Osteoblast (primary cell): Measurements from ENCODE around the gene MACROH2A1. TPM values are rescaled to one million over a fixed set of nuclear protein-coding genes. Genes with fewer than 3 reads are reported as not detected.

ENCODE experiments used
- DNase-seq: peaks from one replicate; pipeline ENCODE4 v3.0.0; 2011; ENCODE audit warnings: low spot score, mixed read lengths; ENCODE audit not compliant: insufficient read length; ENCODE audit errors: missing footprints
- H2AFZ ChIP-seq: 2 replicates; pipeline ENCODE4 v1.6.0; 2011; ENCODE audit warnings: mild to moderate bottlenecking, low read length
- H3K27ac ChIP-seq: 2 replicates; pipeline ENCODE4 v1.5.1; 2011; ENCODE audit warnings: mild to moderate bottlenecking, low read depth, low read length, moderate library complexity
- H3K27me3 ChIP-seq: 2 replicates; pipeline ENCODE4 v1.6.0; 2012; ENCODE audit warnings: mild to moderate bottlenecking, control low read depth, inconsistent platforms, low read length, moderate library complexity; ENCODE audit not compliant: insufficient read depth
- H3K36me3 ChIP-seq: 2 replicates; pipeline ENCODE4 v1.5.1; 2011; ENCODE audit warnings: mild to moderate bottlenecking, low read length, control low read depth, moderate library complexity; ENCODE audit not compliant: insufficient read depth
- H3K4me1 ChIP-seq: 2 replicates; pipeline ENCODE4 v1.5.1; 2011; ENCODE audit warnings: mild to moderate bottlenecking, low read length, control low read depth, moderate library complexity; ENCODE audit not compliant: insufficient read depth
- H3K4me2 ChIP-seq: 2 replicates; pipeline ENCODE4 v1.6.0; 2011; ENCODE audit warnings: mild to moderate bottlenecking, low read length; ENCODE audit not compliant: insufficient read depth
- H3K4me3 ChIP-seq: fragments of 200-600 bp; sonication (generic); 3 replicates; pipeline ENCODE4 v1.5.1; 2012; ENCODE audit warnings: mild to moderate bottlenecking, low read length, inconsistent platforms; ENCODE audit not compliant: insufficient read depth
- H3K79me2 ChIP-seq: 2 replicates; pipeline ENCODE4 v1.6.0; 2012; ENCODE audit warnings: mild to moderate bottlenecking, low read length, control low read depth, inconsistent platforms; ENCODE audit not compliant: insufficient read depth
- H3K9me3 ChIP-seq: 2 replicates; pipeline ENCODE4 v1.5.1; 2011; ENCODE audit warnings: low read depth, low read length, control low read depth
- H4K20me1 ChIP-seq: 2 replicates; pipeline ENCODE4 v1.6.0; 2012; ENCODE audit warnings: mild to moderate bottlenecking, low read length, control low read depth; ENCODE audit not compliant: insufficient read depth
- CTCF ChIP-seq: IDR thresholded peaks from 2 replicates; pipeline ENCODE4 v1.5.1; 2011; ENCODE audit warnings: mild to moderate bottlenecking, low read depth, low read length, moderate library complexity; ENCODE audit errors: extremely low read depth
- small RNA-seq: library from RNA; depleted of rRNA; stranded (forward); fragments of <200 nt; gene quantifications from one replicate; pipeline ENCODE3, GENCODE V24; 2012
- total RNA-seq: library from RNA; depleted of rRNA; stranded (reverse); fragments of >200 nt; gene quantifications from 2 replicates; pipeline ENCODE4 v1.2.3, GENCODE V29; 2012

MACROH2A1 gene
- total RNA-seq, 1 donor, result 162 TPM

DNA sequence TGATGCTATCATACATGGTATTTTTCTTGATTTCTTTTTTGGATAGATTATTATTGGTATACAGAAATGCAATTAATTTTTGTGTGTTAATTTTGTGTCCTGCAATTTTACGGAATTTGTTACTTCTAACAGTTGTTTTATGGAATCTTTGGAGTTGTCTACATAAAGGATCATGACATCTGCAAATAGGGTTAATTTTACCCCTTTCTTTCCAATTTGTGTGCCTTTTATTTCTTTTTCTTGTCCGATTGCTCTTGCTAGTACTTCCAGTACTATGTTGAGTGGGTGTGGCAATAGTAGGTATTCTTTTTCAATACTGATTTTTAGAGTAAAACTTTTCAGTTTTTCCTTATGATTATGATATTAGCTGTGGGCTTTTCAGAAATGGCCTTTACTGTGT is 111.5 kb downstream of the MACROH2A1 start:
- DNase-seq, result no peak
- Histone ChIP-seq H3K36me3 (no peaks in the 10 kb centered on the region), H3K79me2 (no peaks in the 10 kb centered on the region), H3K4me1 (no peaks in the 10 kb centered on the region), H3K4me2 (no peak overlapping the region), H3K27me3 (peaks cover 2% of the 10 kb centered on the region), H4K20me1 (no peaks in the 10 kb centered on the region), H2AFZ (no peak overlapping the region), H3K27ac (no peak overlapping the region), H3K4me3 (no peak overlapping the region), H3K9me3 (no peaks in the 10 kb centered on the region)
- TF ChIP-seq CTCF, result no peak

Small RNA genes within 50 kb of the gene (small RNA-seq; reads per million reads assigned to genes)
- gene DCANP1, result not detected

Other genes with a start within 250 kb of the MACROH2A1 start
- gene DCANP1, start 48.1 kb upstream of the MACROH2A1 start, total RNA-seq, result not detected in 2 replicates
- gene TIFAB, start 53.1 kb upstream of the MACROH2A1 start, total RNA-seq, result not detected in 2 replicates
- not detected in 2 replicates for gene NEUROG1, start 136.7 kb upstream of the MACROH2A1 start, total RNA-seq
- not detected in 2 replicates for gene CXCL14, start 179.8 kb upstream of the MACROH2A1 start, total RNA-seq